NCI-H2196 treated with DMSO at 0.1 percent for 48 hours (cell line): ENCODE results near the gene IFIH1.

Source experiments
- DNase-seq: peaks from one replicate; lab custom pipeline; 2025; ENCODE audit not compliant: unreplicated experiment; lab: John Stamatoyannopoulos, UW

IFIH1 gene

DNA sequence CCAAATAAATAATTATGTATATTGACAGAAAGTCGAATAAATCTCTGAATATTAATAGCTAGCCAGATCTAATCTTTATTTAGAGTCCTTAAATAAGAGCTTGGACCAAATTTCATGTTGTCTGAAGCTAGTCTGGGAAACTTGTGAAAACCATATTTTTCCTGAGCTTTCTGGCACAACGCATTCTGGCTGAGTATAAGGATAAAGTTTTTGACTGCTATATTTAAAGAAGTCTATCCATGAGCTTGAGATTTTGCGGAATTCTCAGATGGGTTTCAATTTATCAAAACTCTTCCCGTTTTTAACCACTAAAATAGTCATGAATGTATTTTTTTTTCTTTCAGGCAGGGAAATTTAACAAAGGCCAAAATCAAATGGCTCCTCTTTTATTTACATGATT lies 99.1 kb downstream of the IFIH1 start:
- DNase-seq = no peak

DNA sequence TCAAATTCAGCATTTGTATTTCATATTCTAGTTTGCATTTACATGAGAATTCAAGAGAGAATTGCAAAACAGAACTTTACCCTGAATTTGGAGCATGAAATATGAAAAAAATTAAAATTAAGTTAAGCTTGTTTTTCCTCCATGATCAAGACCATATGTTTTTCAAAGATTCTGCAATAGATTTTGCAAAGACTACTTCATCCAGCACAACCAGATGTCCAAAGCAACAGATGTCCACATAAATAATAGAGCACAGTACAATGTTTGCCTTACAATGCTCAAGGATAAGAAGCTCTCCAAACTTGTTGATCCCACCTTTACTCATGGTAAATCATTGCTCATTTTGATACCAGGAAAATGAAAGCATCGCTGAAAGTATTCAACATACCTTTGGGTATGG lies 100.9 kb downstream of the IFIH1 start:
- DNase-seq = no peak
